ENCODE data around the gene MTHFD1L.
"Not testable (repeated sequence)": the region's sequence is repeated elsewhere in the genome, so short reads cannot be mapped to it uniquely, and the experiment has no call there.

MTHFD1L gene

GRCh38 chr6:151060766-151061531, 195.4 kb downstream of the MTHFD1L start:
- FAIRE-seq (no peak), DNase-seq (ENCODE audit: insufficient read length, low spot score) (no peak)

- DNase-seq (ENCODE audit: insufficient read length, low spot score) (no peak), FAIRE-seq (no peak)
Observed at GRCh38 chr6:151063352-151063751, 197.8 kb downstream of the MTHFD1L start.

- no peak for FAIRE-seq
Observed at GRCh38 chr6:151063842-151064647, 198.5 kb downstream of the MTHFD1L start.

GRCh38 chr6:151065027-151065815, 199.7 kb downstream of the MTHFD1L start:
- FAIRE-seq = no peak
- no peak for DNase-seq (ENCODE audit: insufficient read length, low spot score)

More at GRCh38 chr6:151063842-151064647, 198.5 kb downstream of the MTHFD1L start:
- DNase-seq (ENCODE audit: insufficient read length, low spot score) = no peak

- DNase-seq (ENCODE audit: insufficient read length, low spot score) = no peak
- FAIRE-seq = no peak
Observed at GRCh38 chr6:151067684-151068596, 202.4 kb downstream of the MTHFD1L start.

- FAIRE-seq = no peak
- no peak for DNase-seq (ENCODE audit: insufficient read length, low spot score)
Observed at GRCh38 chr6:151068761-151069312, 203.3 kb downstream of the MTHFD1L start.

- no peak for DNase-seq (ENCODE audit: insufficient read length, low spot score)
- no peak for FAIRE-seq
Observed at GRCh38 chr6:151069641-151070040, 204.1 kb downstream of the MTHFD1L start.

GRCh38 chr6:151070631-151071051, 205.1 kb downstream of the MTHFD1L start:
- DNase-seq (ENCODE audit: insufficient read length, low spot score) = no peak

GRCh38 chr6:151071295-151071694, 205.8 kb downstream of the MTHFD1L start:
- FAIRE-seq = no peak
- DNase-seq (ENCODE audit: insufficient read length, low spot score) = no peak

More at GRCh38 chr6:151070631-151071051, 205.1 kb downstream of the MTHFD1L start:
- FAIRE-seq = no peak

- FAIRE-seq (no peak), DNase-seq (ENCODE audit: insufficient read length, low spot score) (no peak)
Observed at GRCh38 chr6:151073146-151073545, 207.6 kb downstream of the MTHFD1L start.

GRCh38 chr6:151073701-151074100, 208.2 kb downstream of the MTHFD1L start:
- DNase-seq (ENCODE audit: insufficient read length, low spot score) (no peak), FAIRE-seq (no peak)

- FAIRE-seq (no peak), DNase-seq (ENCODE audit: insufficient read length, low spot score) (no peak)
Observed at GRCh38 chr6:151075005-151075404, 209.5 kb downstream of the MTHFD1L start.

- DNase-seq (ENCODE audit: insufficient read length, low spot score) (no peak), FAIRE-seq (no peak)
Observed at GRCh38 chr6:151075527-151075926, 210.0 kb downstream of the MTHFD1L start.

GRCh38 chr6:151075930-151076555, 210.5 kb downstream of the MTHFD1L start:
- no peak for DNase-seq (ENCODE audit: insufficient read length, low spot score)
- no peak for FAIRE-seq

GRCh38 chr6:151078655-151079054, 213.2 kb downstream of the MTHFD1L start:
- no peak for DNase-seq (ENCODE audit: insufficient read length, low spot score)
- no peak for FAIRE-seq

- DNase-seq (ENCODE audit: insufficient read length, low spot score) (no peak), FAIRE-seq (no peak)
Observed at GRCh38 chr6:151081656-151082055, 216.2 kb downstream of the MTHFD1L start.

- DNase-seq (ENCODE audit: insufficient read length, low spot score) (no peak), FAIRE-seq (no peak)
Observed at GRCh38 chr6:151082079-151082478, 216.6 kb downstream of the MTHFD1L start.

- FAIRE-seq (no peak), DNase-seq (ENCODE audit: insufficient read length, low spot score) (no peak)
Observed at GRCh38 chr6:151084275-151084674, 218.8 kb downstream of the MTHFD1L start.

- DNase-seq (ENCODE audit: insufficient read length, low spot score); FAIRE-seq: not testable (repeated sequence)
Observed at GRCh38 chr6:151087055-151087454, 221.6 kb downstream of the MTHFD1L start.

Data from GM19239 (cell line).